Left ventricle myocardium inferior (tissue), 1 donor: ENCODE results near the gene TMBIM6. TPM values are rescaled to one million over a fixed set of nuclear protein-coding genes. Genes with fewer than 3 reads are reported as not detected.

Source experiments
- DNase-seq: peaks from one replicate; pipeline ENCODE4 v3.0.0-alpha.2; 2020
- H3K27ac ChIP-seq: fragments of 200-600 bp; replicated peaks from 2 replicates; pipeline ENCODE4 v1.8.0; 2021
- H3K27me3 ChIP-seq: fragments of 200-600 bp; 2 replicates; pipeline ENCODE4 v1.8.0; 2021; ENCODE audit warnings: low read depth
- H3K36me3 ChIP-seq: fragments of 200-600 bp; 2 replicates; pipeline ENCODE4 v1.8.0; 2021
- H3K4me1 ChIP-seq: fragments of 200-600 bp; 2 replicates; pipeline ENCODE4 v1.8.0; 2021
- H3K4me3 ChIP-seq: fragments of 200-600 bp; 2 replicates; pipeline ENCODE4 v1.8.0; 2021; ENCODE audit warnings: mild to moderate bottlenecking, moderate library complexity
- H3K9me3 ChIP-seq: fragments of 200-600 bp; replicated peaks from 2 replicates; pipeline ENCODE4 v1.8.0; 2021
- intact Hi-C: fragments of 100-400 bp; cut with micrococcal nuclease; formaldehyde crosslinking; loops from one replicate; pipeline ENCODE4 v1.11.0; 2022
- total RNA-seq: library from RNA; stranded (reverse); fragmentation: NEBNext Ultra II Directional; extraction: Animal tissue kit (Norgen Biotek cat#: 25700); gene quantifications from one replicate; pipeline ENCODE4 v1.2.1, GENCODE V29; 2021
- TF ChIP-seq, protein P1 (sequence below): fragments of 200-600 bp; IDR thresholded peaks from 2 replicates; pipeline ENCODE4 v1.8.0; 2021; ENCODE audit warnings: antibody characterized with exemption, mild to moderate bottlenecking, borderline replicate concordance
- donor health status: DM: no; HTN: yes; CAD: no; lungs with severe emphysema.

TMBIM6 gene
- total RNA-seq, 1 donor from 2014 or later, result 215 TPM

DNA sequence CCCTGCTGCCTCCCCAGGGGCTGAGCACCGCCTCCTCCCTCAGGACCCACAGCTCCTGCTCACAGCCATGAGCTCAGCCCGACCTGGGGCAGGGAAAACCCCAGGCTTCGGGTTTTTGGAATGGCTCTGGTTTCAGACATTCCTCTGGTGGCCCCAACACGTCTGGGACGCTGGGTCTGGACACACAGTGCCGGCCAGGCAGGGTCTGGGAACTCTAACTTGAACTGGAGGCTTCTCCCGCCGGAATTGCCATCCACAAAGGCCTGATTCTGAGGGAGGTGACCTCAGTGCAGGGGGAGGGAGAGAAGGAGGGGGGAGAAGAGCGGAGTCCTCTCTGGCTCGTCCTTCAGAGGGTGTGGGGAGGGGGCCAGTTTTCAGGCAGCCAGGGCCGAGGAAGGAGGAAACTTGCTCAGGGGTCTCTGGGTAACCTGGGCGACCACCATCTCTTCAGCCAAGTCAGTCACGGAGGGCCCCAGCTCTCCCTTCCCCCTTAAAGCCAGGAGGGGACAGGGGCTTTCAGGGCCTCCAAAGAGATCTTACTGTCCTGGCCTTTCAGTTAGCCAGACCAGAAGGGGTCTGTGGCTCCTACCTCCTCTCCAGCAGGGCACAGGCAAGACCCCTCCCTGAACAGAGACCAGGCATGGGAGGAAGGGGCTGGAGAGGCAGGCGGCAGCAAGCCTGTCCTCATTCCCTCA, 67.5 kb downstream of the TMBIM6 start:
- Histone ChIP-seq H3K27me3 (no peaks in the 10 kb centered on the region), H3K36me3 (peaks cover 21% of the 10 kb centered on the region), H3K4me1 (peaks cover 82% of the 10 kb centered on the region), H3K9me3 (no peaks in the 10 kb centered on the region), H3K27ac (peak overlapping the region; percentile 91), H3K4me3 (peak overlapping the region; percentile 48)
- intact Hi-C loops, result no loop called here
- DNase-seq, result peak; percentile 76
- TF ChIP-seq, protein P1, sequence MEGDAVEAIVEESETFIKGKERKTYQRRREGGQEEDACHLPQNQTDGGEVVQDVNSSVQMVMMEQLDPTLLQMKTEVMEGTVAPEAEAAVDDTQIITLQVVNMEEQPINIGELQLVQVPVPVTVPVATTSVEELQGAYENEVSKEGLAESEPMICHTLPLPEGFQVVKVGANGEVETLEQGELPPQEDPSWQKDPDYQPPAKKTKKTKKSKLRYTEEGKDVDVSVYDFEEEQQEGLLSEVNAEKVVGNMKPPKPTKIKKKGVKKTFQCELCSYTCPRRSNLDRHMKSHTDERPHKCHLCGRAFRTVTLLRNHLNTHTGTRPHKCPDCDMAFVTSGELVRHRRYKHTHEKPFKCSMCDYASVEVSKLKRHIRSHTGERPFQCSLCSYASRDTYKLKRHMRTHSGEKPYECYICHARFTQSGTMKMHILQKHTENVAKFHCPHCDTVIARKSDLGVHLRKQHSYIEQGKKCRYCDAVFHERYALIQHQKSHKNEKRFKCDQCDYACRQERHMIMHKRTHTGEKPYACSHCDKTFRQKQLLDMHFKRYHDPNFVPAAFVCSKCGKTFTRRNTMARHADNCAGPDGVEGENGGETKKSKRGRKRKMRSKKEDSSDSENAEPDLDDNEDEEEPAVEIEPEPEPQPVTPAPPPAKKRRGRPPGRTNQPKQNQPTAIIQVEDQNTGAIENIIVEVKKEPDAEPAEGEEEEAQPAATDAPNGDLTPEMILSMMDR, result no peak

GRCh38 chr12:49809381-49809905, 68.1 kb downstream of the TMBIM6 start:
- intact Hi-C loops, result no loop called here
- TF ChIP-seq, protein P1, result no peak
- Histone ChIP-seq H3K4me3 (peak overlapping the region; percentile 48), H3K4me1 (peaks cover 76% of the 10 kb centered on the region), H3K27ac (peak overlapping the region; percentile 91), H3K9me3 (no peaks in the 10 kb centered on the region), H3K27me3 (no peaks in the 10 kb centered on the region), H3K36me3 (peaks cover 16% of the 10 kb centered on the region)
- peak; percentile 60 for DNase-seq

DNA sequence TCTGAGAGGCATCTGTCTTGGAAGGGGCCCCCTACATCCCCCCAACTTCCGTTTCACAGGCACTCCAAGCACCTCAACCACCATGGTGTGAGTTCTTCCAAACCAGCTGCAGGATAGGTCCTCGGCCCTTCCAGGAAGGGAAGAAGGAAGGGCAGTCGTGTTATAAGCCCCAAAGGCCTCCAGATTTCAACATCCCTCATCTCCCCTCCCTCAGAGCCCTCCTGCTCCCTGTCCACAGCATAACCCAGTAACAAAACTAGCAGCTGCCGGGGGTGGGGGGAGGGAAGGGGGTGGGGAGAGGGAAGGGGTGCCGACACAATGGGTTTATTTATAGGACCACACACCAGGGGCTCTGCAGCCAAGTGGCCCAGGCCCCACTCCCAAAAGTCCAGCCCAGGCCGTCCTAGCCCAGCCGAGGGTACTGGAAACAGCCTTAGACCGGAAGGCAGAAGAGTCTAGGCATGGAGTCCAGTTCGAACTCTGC, 68.6 kb downstream of the TMBIM6 start:
- TF ChIP-seq, protein P1, result no peak
- H3K27ac ChIP-seq, result peak overlapping the region; percentile 91
- peak overlapping the region; percentile 48 for H3K4me3 ChIP-seq
- intact Hi-C loops, result no loop called here
- DNase-seq, result no peak
- H3K9me3 ChIP-seq, result no peaks in the 10 kb centered on the region
- H3K4me1 ChIP-seq, result peaks cover 75% of the 10 kb centered on the region
- H3K27me3 ChIP-seq, result no peaks in the 10 kb centered on the region
- peaks cover 11% of the 10 kb centered on the region for H3K36me3 ChIP-seq

- H3K9me3 ChIP-seq, result no peaks in the 10 kb centered on the region
- no peaks in the 10 kb centered on the region for H3K27me3 ChIP-seq
- H3K4me1 ChIP-seq, result peaks cover 72% of the 10 kb centered on the region
- TF ChIP-seq, protein P1, result no peak
- peak overlapping the region; percentile 91 for H3K27ac ChIP-seq
- no peak overlapping the region for H3K4me3 ChIP-seq
- no peaks in the 10 kb centered on the region for H3K36me3 ChIP-seq
- no peak for DNase-seq
- intact Hi-C loops, result no loop called here
These were observed 69.8 kb downstream of the TMBIM6 start for GRCh38 chr12:49811136-49811535.

DNA sequence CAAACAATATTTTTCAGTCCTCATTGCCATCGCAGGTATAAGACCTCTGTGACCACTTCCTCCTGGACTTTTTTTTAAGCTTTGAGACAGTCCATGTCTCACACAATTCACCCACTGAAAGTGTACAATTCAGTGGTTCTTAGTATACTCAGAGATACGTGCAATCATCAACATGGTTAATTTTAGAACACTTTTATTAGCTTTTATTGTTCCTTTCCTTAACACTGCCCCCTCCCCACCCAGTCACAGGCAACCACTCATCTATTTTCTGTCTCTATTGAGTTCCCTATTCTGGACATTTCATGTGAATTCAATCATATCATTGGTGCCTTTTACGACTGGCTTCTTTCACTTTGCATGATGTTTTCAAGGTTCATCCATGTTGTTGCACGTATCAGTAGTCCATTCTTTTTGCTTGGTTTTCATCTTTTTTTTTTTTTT, 70.6 kb downstream of the TMBIM6 start:
- H3K36me3 ChIP-seq, result no peaks in the 10 kb centered on the region
- no peaks in the 10 kb centered on the region for H3K9me3 ChIP-seq
- intact Hi-C loops, result no loop called here
- no peak for DNase-seq
- H3K4me3 ChIP-seq, result no peak overlapping the region
- peaks cover 65% of the 10 kb centered on the region for H3K4me1 ChIP-seq
- TF ChIP-seq, protein P1, result no peak
- peak overlapping the region; percentile 91 for H3K27ac ChIP-seq
- no peaks in the 10 kb centered on the region for H3K27me3 ChIP-seq
